Smooth muscle cell of bladder (primary cell): ENCODE data around the gene FAAP20. TPM values are rescaled to one million over a fixed set of nuclear protein-coding genes. Genes with fewer than 3 reads are reported as not detected.

Source experiments
- total RNA-seq: library from RNA; depleted of rRNA; stranded (reverse); fragments of >200 nt; gene quantifications from 2 replicates; pipeline ENCODE4 v1.2.3, GENCODE V29; 2014

FAAP20 gene
- total RNA-seq = 18.3 and 19.1 TPM in 2 replicates

GRCh38 chr1:2194319-2194897 is at the start of gene FAAP20:
TSS of gene FAAP20 (minus strand) at chr1:2194772. CDS start at chr1:2194749, 23 bp downstream.

GRCh38 chr1:2228157-2228594 is 33.6 kb upstream of the FAAP20 start, which contains the start of gene SKI:
TSS of gene SKI (plus strand) at chr1:2228319. CDS start at chr1:2228767, 448 bp downstream.

Other genes with a start within 250 kb of the FAAP20 start
- not detected in 2 replicates for gene CFAP74, start 191.0 kb downstream of the FAAP20 start, total RNA-seq
- gene GABRD, start 175.4 kb downstream of the FAAP20 start, total RNA-seq = not detected in 2 replicates
- gene PRKCZ, start 144.4 kb downstream of the FAAP20 start, total RNA-seq = 6.4 and 7.5 TPM in 2 replicates
- 10.5 and 15.6 TPM in 2 replicates for gene SKI, start 33.5 kb upstream of the FAAP20 start, total RNA-seq
- gene MORN1, start 196.8 kb upstream of the FAAP20 start, total RNA-seq = 6.4 and 12.1 TPM in 2 replicates
- 79.4 and 102 TPM in 2 replicates for gene RER1, start 197.1 kb upstream of the FAAP20 start, total RNA-seq
- 22.9 and 26.8 TPM in 2 replicates for gene PEX10, start 217.8 kb upstream of the FAAP20 start, total RNA-seq